Measurements from ENCODE around the gene RAB8B.

The RAB8B gene

GRCh38 chr15:63288778-63289378 lies 99.5 kb downstream of the RAB8B start:
- Histone ChIP-seq H3K27ac (ENCODE audit: extremely low read depth, low read depth, low read length) (no peak overlapping the region), H3K4me1 (ENCODE audit: control insufficient read depth, insufficient read depth, low read length) (no peaks in the 10 kb centered on the region), H3K9me3 (ENCODE audit: control insufficient read depth, insufficient read depth, low read depth, low read length) (no peaks in the 10 kb centered on the region), H3K4me3 (ENCODE audit: low read depth, low read length) (no peak overlapping the region), H3K36me3 (ENCODE audit: control insufficient read depth in 2 of 2, insufficient read depth in 1 of 2, low read length in 2 of 2) (peaks cover 4 to 6% of the 10 kb centered on the region in 2 experiments; a peak in 2 of 3 replicates)
- ChIA-PET POLR2A (no interaction called here), CTCF (interaction anchor here (0.6 to 4.8 kb wide), 12 partner anchors 10 to 777 kb away, joined by 3 to 43 read pairs (median 4); no protein-coding TSS in a partner anchor)
- TF ChIP-seq ZNF175 (tag by site-specific recombination; IDR thresholded peaks at IDR 0.05) (no peak), ZNF514 (tag by site-specific recombination; IDR thresholded peaks at IDR 0.05) (no peak), REPIN1 (tag by site-specific recombination; IDR thresholded peaks at IDR 0.05; ENCODE audit: low read depth) (no peak), OSR2 (tag by site-specific recombination; IDR thresholded peaks at IDR 0.05) (no peak), ZIC2 (tag by site-specific recombination; IDR thresholded peaks at IDR 0.05) (no peak), ZNF274 (IDR thresholded peaks at IDR 0.05; ENCODE audit: low read length) (no peak), ZNF274 (tag by site-specific recombination; IDR thresholded peaks at IDR 0.05; ENCODE audit: borderline replicate concordance) (no peak), CTCF (tag by site-specific recombination; IDR thresholded peaks at IDR 0.05) (peak; percentile 38; the same call in 1 of the 2 replicates), KLF8 (tag by site-specific recombination; IDR thresholded peaks at IDR 0.05) (no peak), ZNF510 (tag by site-specific recombination; IDR thresholded peaks at IDR 0.05; ENCODE audit: insufficient replicate concordance) (no peak), ZNF654 (tag by site-specific recombination; IDR thresholded peaks at IDR 0.05; ENCODE audit: low read depth) (peak; percentile 86), ZNF23 (tag by site-specific recombination; IDR thresholded peaks at IDR 0.05; ENCODE audit: borderline replicate concordance) (no peak)

GRCh38 chr15:63291507-63291906 lies 102.1 kb downstream of the RAB8B start:
- Histone ChIP-seq H3K4me1 (ENCODE audit: control insufficient read depth, insufficient read depth, low read length) (no peaks in the 10 kb centered on the region), H3K9me3 (ENCODE audit: control insufficient read depth, insufficient read depth, low read depth, low read length) (no peaks in the 10 kb centered on the region), H3K4me3 (ENCODE audit: low read depth, low read length) (no peak overlapping the region), H3K27ac (ENCODE audit: extremely low read depth, low read depth, low read length) (no peak overlapping the region), H3K36me3 (ENCODE audit: control insufficient read depth in 2 of 2, insufficient read depth in 1 of 2, low read length in 2 of 2) (no peaks in the 10 kb centered on the region; a peak in 1 of 3 replicates)
- no peak for TF ChIP-seq PBX3 (CRISPR knock-in tag; IDR thresholded peaks at IDR 0.05)
- no peak for TF ChIP-seq KLF16 (tag by site-specific recombination; IDR thresholded peaks at IDR 0.05)
- TF ChIP-seq SP7 (tag by site-specific recombination; IDR thresholded peaks at IDR 0.05), result no peak
- no peak for TF ChIP-seq ZNF560 (tag by site-specific recombination; IDR thresholded peaks at IDR 0.05; ENCODE audit: borderline replicate concordance)
- no peak for TF ChIP-seq HIC1 (tag by site-specific recombination; IDR thresholded peaks at IDR 0.05)
- no peak for TF ChIP-seq ZNF341 (tag by site-specific recombination; IDR thresholded peaks at IDR 0.05; ENCODE audit: low read depth)
- no peak for TF ChIP-seq MYNN (tag by site-specific recombination; IDR thresholded peaks at IDR 0.05; ENCODE audit: borderline replicate concordance)
- no peak for TF ChIP-seq ZFP41 (tag by site-specific recombination; IDR thresholded peaks at IDR 0.05; ENCODE audit: borderline replicate concordance)
- TF ChIP-seq GLI4 (tag by site-specific recombination; IDR thresholded peaks at IDR 0.05), result no peak
- TF ChIP-seq ZNF138 (tag by site-specific recombination; IDR thresholded peaks at IDR 0.05; ENCODE audit: borderline replicate concordance), result no peak
- TF ChIP-seq PRDM1 (tag by site-specific recombination; IDR thresholded peaks at IDR 0.05), result no peak
- TF ChIP-seq ZNF148 (tag by site-specific recombination; IDR thresholded peaks at IDR 0.05; ENCODE audit: borderline replicate concordance), result no peak
- CTCF ChIA-PET, result interaction anchor here (0.6 to 4.8 kb wide), 4 partner anchors 11 to 113 kb away, joined by 3 to 43 read pairs (median 5); no protein-coding TSS in a partner anchor
- POLR2A ChIA-PET, result interaction anchor here (0.6 kb wide), 1 partner anchor 98 kb away, joined by 4 read pairs; no protein-coding TSS in a partner anchor
